ENCODE measurements around the gene ZNF573.

- TF ChIP-seq, protein P1, sequence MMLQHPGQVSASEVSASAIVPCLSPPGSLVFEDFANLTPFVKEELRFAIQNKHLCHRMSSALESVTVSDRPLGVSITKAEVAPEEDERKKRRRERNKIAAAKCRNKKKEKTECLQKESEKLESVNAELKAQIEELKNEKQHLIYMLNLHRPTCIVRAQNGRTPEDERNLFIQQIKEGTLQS (IDR thresholded peaks at IDR 0.05), result no peak
- TF ChIP-seq, protein P1 (CRISPR knock-in tag; conservative IDR thresholded peaks at IDR 0.05), result no peak
- TF ChIP-seq DMBX1 (CRISPR knock-in tag; IDR thresholded peaks at IDR 0.05; ENCODE audit: borderline replicate concordance) (no peak), ZNF589 (CRISPR knock-in tag; IDR thresholded peaks at IDR 0.05; ENCODE audit: low read depth) (no peak), KAT7 (CRISPR knock-in tag; IDR thresholded peaks at IDR 0.05; ENCODE audit: borderline replicate concordance) (no peak), ETS1 (conservative IDR thresholded peaks at IDR 0.05; ENCODE audit: control insufficient read depth, low read depth, low read length) (no peak), ELF1 (tag; IDR thresholded peaks at IDR 0.05) (no peak), HLTF (IDR thresholded peaks at IDR 0.05) (no peak), KHSRP (IDR thresholded peaks at IDR 0.05) (no peak), RBM34 (IDR thresholded peaks at IDR 0.05; ENCODE audit: borderline replicate concordance, insufficient read depth, low read length) (no peak), GABPA (tag; conservative IDR thresholded peaks at IDR 0.05; ENCODE audit: low read depth) (no peak)
- TF ChIP-seq, protein P2, sequence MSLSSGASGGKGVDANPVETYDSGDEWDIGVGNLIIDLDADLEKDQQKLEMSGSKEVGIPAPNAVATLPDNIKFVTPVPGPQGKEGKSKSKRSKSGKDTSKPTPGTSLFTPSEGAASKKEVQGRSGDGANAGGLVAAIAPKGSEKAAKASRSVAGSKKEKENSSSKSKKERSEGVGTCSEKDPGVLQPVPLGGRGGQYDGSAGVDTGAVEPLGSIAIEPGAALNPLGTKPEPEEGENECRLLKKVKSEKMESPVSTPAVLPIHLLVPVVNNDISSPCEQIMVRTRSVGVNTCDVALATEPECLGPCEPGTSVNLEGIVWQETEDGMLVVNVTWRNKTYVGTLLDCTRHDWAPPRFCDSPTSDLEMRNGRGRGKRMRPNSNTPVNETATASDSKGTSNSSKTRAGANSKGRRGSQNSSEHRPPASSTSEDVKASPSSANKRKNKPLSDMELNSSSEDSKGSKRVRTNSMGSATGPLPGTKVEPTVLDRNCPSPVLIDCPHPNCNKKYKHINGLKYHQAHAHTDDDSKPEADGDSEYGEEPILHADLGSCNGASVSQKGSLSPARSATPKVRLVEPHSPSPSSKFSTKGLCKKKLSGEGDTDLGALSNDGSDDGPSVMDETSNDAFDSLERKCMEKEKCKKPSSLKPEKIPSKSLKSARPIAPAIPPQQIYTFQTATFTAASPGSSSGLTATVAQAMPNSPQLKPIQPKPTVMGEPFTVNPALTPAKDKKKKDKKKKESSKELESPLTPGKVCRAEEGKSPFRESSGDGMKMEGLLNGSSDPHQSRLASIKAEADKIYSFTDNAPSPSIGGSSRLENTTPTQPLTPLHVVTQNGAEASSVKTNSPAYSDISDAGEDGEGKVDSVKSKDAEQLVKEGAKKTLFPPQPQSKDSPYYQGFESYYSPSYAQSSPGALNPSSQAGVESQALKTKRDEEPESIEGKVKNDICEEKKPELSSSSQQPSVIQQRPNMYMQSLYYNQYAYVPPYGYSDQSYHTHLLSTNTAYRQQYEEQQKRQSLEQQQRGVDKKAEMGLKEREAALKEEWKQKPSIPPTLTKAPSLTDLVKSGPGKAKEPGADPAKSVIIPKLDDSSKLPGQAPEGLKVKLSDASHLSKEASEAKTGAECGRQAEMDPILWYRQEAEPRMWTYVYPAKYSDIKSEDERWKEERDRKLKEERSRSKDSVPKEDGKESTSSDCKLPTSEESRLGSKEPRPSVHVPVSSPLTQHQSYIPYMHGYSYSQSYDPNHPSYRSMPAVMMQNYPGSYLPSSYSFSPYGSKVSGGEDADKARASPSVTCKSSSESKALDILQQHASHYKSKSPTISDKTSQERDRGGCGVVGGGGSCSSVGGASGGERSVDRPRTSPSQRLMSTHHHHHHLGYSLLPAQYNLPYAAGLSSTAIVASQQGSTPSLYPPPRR (CRISPR knock-in tag; IDR thresholded peaks at IDR 0.05; ENCODE audit: borderline replicate concordance), result no peak
Measured at GRCh38 chr19:37817180-37817981, 38.0 kb upstream of the ZNF573 start.

Measured in K562 (cell line).